ENCODE measurements around the gene KASH5.
A peak's percentile ranks its signal among the peaks of the same experiment; 100 is the strongest.

The KASH5 gene

DNA sequence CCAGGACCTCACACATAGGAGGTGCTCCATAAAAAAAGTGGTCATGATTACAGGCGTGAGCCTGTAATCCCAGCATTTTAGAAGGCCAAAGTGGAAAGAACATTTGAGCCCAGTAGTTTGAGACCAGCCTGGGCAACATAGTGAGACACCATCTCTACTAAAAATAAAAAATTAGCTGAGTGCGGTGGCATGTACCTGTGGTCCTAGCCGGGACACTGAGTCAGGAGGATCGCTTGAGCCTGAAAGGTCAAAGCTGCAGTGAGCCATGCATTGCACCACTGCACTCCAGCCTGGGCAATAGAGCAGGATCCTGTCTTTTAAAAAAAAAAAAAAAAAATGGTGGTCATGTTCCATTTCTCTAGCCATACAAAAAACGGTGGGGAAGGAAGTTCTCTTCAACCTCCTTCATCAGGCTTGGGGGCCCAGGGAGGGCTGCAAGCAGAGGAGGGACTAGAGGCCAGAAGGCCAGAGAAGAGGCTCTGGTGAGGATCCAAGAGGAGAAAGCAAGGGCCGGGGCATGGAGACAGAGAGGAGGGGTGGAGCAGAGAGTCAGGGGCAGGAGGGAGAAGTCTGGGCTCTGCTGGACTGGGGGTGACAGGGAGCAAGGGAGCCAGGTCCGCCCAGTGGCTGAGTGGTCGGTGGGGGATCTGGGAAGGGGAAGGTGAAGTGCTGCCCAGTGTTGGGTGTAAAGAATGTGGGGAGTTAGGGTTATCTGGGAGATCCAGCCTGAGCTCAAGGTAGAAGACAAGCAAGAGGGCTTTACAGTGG, 8.9 kb downstream of the KASH5 start:
- no peak for DNase-seq (ENCODE audit: low spot score)

DNA sequence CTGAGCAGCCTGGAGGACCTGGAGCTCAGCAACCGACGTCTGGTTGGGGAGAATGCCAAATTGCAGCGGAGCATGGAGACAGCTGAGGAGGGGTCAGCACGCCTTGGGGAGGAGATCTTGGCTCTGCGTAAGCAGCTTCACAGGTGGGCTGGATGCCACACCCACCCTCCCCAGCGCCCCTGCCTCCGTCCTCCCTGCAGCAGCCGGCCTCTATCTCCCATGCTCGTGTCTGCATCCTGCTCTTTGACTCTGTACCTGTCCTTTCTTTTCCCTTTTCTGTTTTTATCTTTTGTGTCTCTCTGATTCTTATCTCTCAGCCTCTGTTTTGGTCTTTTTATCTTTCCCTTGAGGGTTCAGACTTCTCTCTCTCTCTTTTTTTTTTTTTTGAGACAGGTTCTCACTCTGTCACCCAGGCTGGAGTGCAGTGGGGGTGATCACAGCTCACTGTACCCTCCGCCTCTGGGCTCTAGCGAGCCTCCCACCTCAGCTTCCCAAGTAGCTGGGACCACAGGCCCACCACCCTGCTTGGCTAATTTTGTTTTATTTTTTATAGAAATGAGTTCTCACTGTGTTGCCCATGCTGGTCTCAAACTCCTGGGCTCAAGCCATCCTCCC, 10.1 kb downstream of the KASH5 start:
- DNase-seq (ENCODE audit: low spot score) = no peak

- DNase-seq (ENCODE audit: low spot score) = no peak
Observed at GRCh38 chr19:49398931-49399330, 10.9 kb downstream of the KASH5 start.

DNA sequence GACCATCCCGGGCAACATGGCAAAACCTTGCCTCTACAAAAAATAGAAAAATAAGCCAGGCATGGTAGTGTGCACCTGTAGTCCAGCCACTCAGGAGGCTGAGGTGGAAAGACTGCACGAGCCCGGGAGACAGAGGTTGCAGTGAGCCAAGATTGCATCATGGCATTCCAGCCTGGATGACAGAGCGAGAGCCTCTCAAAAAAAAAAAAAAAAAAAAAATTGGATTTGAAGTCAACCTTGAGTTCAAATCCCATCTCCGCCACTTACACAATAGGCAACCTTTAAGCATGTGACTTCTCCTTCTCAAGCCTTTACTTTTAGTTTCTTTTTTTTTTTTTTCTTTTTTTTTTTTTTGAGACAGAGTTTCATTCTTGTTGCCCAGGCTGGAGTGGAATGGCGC, 12.0 kb downstream of the KASH5 start:
- DNase-seq (ENCODE audit: low spot score) = peak; percentile 20

DNA sequence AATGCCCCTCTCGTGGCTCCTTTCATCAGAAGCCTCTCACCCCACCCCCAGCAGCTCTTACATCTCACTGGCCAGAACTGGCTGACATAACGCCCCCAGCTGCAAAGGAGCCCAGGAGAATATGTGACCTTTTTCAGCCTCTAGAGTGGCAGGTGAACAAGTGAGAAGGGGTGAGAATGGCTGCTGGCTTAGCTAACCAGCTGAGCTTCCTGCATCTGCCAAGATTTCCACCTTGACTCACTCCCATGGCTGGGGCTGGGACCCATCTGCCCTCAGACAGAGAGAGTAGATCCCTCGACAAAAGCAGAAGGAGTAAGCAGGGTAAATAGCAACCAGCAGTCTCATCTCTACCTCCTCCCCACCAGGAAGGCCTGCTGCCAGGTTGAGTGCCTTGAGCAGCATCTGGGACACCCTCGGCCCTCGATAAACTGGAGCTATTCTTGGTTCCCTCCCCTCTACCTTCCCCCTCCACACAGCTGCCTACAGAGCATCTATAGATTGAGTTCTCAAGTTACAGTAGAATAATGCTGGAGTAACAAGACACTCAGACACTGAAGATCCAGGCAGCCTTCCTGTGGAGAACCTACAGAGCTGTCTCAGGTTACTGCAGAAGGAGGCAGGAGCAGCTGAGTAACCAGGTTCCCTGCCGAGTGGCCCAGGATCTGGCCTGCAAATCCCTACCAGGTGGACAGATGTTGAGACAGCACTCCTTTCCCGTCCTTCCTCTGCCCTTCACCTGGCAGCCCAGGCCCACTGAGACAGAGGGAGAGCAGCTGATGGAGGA, 15.5 kb downstream of the KASH5 start:
- peak; percentile 43 for DNase-seq (ENCODE audit: low spot score)

- no peak for DNase-seq (ENCODE audit: low spot score)
Observed at GRCh38 chr19:49407079-49407478, 19.0 kb downstream of the KASH5 start.

DNA sequence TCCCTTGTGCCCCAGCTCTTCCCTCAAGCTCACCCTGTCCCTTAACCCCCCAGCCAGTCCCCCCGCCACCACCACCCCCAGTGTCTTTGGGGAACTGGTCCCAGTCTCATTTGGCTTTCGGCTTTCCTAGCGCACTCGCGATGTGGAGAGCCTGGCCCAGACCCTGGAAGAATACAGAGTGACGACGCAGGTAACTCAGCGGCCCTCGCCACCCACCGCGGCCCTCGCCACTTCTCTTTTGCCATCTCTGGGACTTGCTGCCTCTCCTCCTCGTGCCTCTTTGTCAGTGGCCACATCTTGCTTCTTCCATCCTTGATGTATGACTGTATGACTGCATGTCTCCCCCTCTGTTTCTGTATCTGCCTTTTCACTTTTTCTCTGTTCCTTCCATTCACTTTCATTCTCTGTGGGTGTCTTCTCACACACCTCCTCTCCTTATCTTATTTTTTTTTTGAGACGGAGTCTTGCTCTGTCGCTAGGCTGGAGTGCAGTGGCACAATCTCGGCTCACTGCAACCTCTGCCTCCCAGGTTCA, 19.5 kb downstream of the KASH5 start:
- no peak for DNase-seq (ENCODE audit: low spot score)

GRCh38 chr19:49408816-49409440, 20.9 kb downstream of the KASH5 start:
- DNase-seq (ENCODE audit: low spot score) = peak; percentile 85

DNA sequence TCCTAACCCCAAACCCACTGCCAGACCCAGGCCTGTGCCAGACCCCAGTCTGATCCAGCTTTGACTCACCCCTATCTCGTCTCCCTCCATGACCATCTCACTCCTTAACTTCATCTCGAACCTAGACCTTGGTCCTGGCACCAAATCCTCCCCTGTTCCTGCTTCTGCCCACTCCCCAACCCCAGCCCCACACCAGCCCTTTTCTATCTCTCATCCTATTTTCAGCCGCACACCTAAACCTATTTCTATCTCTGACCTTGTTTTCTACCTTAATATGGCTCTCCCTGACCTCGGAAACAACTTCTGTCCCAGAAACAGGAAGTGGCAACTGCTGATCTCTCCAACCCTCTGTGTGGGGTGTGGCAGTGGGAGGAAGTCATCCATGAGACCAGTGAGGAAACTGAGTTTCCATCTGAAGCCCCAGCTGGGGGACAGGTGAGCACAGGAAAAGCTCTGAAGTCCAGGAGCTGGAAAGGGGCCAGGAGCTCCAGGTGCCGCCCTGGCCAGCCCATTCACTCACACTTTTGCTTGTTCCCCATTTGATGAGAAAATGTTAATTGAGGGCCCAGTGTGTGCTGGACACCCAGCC, 21.5 kb downstream of the KASH5 start:
- no peak for DNase-seq (ENCODE audit: low spot score)

GRCh38 chr19:49411681-49412326, 23.8 kb downstream of the KASH5 start:
- no peak for DNase-seq (ENCODE audit: low spot score)

GRCh38 chr19:49413348-49413747, 25.3 kb downstream of the KASH5 start:
- DNase-seq (ENCODE audit: low spot score) = no peak

- no peak for DNase-seq (ENCODE audit: low spot score)
Observed at GRCh38 chr19:49414256-49414655, 26.2 kb downstream of the KASH5 start.

- DNase-seq (ENCODE audit: low spot score) = no peak
Observed at GRCh38 chr19:49415102-49415809, 27.2 kb downstream of the KASH5 start.

DNA sequence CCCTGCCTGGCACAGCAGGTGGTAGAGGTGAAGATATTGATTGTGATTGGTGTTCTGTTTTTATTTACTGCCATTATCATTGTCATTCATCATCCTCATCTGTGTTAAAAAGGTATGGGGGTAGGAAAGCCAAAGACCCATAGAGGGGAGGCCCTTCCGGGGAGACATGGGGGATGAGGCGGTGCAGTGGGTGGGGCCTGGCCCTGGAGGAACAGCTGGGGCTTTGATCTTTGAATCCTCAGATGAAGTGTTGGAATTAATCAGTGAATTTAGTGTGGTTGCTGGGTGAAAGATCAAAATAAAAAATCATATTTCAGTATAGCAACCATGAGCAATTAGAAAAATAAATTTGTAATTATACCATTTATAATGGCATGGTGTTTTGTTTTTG, 27.8 kb downstream of the KASH5 start:
- DNase-seq (ENCODE audit: low spot score) = no peak

DNA sequence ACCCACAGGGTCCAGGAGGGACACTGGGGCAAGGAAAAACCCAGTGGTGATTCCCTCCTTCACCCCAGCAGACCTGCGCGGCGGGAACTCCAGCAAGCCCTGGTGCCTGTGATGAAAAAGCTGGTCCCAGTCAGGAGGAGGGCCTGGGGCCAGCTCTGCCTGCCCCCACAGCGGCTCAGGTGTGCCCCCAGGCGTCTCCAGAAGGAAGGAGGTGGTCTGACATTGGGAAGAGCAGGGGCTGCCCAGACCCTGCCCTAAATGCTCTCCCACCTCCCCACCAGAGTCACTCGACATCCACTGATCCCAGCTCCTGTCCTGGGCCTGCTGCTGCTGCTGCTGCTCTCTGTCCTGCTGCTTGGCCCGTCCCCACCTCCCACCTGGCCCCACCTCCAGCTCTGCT, 29.0 kb downstream of the KASH5 start:
- no peak for DNase-seq (ENCODE audit: low spot score)

GRCh38 chr19:49418511-49418910, 30.5 kb downstream of the KASH5 start:
- no peak for DNase-seq (ENCODE audit: low spot score)

GRCh38 chr19:49419173-49419572, 31.1 kb downstream of the KASH5 start:
- no peak for DNase-seq (ENCODE audit: low spot score)

DNA sequence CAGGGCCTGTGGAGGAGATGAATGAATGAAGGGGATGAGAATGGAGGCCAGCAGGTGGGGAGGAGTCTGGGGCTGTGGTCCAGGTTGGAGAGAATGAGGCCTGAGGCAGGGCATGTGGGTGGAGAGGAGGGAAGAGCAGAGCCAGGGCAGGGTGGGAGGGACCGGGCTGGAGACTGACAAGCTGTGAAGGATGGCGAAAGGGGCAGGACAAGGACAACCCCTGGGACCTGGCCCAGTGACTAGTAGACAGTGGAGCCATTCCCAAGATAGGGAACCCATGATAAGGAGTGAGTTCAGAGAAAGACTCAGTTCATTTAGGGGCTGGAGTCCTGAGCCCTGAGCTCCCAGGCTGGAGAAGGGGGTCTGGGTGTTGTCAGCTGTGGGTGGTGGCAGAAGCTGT, 32.2 kb downstream of the KASH5 start:
- no peak for DNase-seq (ENCODE audit: low spot score)

DNA sequence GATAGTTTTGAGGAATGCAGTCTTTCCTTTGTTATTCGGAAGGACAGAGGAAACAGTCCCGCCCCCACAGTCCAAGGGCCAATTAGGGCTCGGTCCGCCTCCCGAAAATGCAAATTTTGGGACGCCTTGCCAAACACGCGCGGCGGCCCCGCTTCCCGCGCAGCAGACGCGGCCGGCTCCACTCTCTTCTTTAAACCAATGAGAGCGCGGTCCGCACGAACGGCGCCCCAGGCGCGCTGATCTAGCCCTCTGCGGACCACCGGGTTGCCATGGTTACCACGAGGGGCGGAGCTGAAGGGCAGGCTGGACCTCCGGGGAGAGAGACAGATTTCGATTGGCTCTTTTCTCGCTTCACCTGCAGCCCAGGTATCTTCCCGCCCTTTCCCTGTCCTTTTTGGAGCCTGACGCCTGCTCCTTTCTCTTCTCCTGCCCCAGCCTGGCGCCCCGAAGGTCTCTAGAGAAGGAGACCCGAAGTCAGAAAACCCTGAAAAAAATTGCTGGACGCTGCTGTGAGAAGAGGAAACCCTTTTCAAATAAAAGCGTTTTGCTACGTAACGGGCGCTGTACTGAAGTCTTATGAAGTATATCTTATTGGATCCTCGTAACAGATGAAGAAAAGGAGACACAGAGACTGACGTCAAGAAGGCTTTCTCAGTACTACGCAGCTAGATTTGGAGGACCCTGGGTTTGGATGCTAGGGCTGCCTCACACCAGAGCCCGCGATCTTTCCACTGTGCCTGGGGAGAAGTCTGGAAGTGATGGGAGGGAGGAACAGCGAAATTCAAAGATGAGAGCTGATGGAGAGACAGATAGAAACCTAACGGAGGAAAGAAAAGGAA, 33.2 kb downstream of the KASH5 start:
- DNase-seq (ENCODE audit: low spot score) = peak; percentile 23

DNA sequence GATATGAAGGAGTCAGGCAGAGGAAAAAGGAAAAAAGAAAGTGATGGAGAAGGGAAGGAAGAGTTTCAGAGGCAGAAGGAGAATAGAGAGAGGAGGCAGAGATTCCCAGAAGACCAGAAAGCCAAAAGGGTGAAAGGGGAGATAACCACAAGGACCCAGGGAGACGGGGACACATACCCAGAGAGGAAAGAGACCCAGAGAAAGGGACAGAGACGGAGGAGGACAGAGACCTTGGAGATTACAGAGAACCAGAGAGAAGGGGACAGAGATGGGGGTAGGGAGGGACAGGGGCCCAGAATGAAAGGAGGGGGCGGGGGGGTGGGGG, 33.8 kb downstream of the KASH5 start:
- no peak for DNase-seq (ENCODE audit: low spot score)

All from kidney tubule cell (primary cell).